ENCODE results near the gene TENM4.

Gene TENM4

GRCh38 chr11:78940500-78941225, 500.2 kb downstream of the TENM4 start:
- Histone ChIP-seq H3K18ac (ENCODE audit: low read length) (peak overlapping the region; percentile 92), H3K9me3 (replicated peaks in 1 of 2; ENCODE audit: control insufficient read depth in 2 of 2, insufficient read depth in 1 of 2, low read depth in 1 of 2, low read length in 2 of 2) (peaks cover 0 to 2% of the 10 kb centered on the region in 2 donors), H2BK15ac (ENCODE audit: low read length) (peak overlapping the region; percentile 3), H2AFZ (ENCODE audit: low read length) (no peak overlapping the region), H3K4me3 (ENCODE audit: low read length in 2 of 2) (no peak overlapping the region), H3K27ac (replicated peaks; ENCODE audit: low read length) (peak overlapping the region; percentile 73), H2BK12ac (ENCODE audit: low read length) (no peak overlapping the region), H4K8ac (ENCODE audit: low read depth, low read length) (no peak overlapping the region), H3K4me2 (ENCODE audit: insufficient read depth, low read length, poor library complexity, severe bottlenecking) (peak overlapping the region; percentile 23), H3K36me3 (replicated peaks in 1 of 2; ENCODE audit: control insufficient read depth in 2 of 2, insufficient read depth in 2 of 2, low read length in 2 of 2) (no peaks in the 10 kb centered on the region), H2BK5ac (ENCODE audit: low read length) (no peak overlapping the region), H3K23ac (ENCODE audit: low read depth, low read length, poor library complexity) (no peak overlapping the region), H2AK5ac (ENCODE audit: low read depth, low read length) (peak overlapping the region; percentile 29), H3K27me3 (ENCODE audit: control insufficient read depth in 3 of 3, insufficient read depth in 3 of 3, low read depth in 1 of 3, low read length in 3 of 3) (no peaks in the 10 kb centered on the region), H3K9ac (ENCODE audit: low read depth, low read length, poor library complexity) (no peak overlapping the region), H3K4me1 (ENCODE audit: control insufficient read depth in 2 of 2, insufficient read depth in 1 of 2, low read depth in 1 of 2, low read length in 2 of 2) (peaks cover 24 to 31% of the 10 kb centered on the region in 2 donors), H3K4ac (ENCODE audit: low read length) (no peak overlapping the region), H3K14ac (ENCODE audit: low read length) (no peak overlapping the region), H2BK120ac (ENCODE audit: low read depth, low read length) (no peak overlapping the region), H3K79me1 (ENCODE audit: low read depth, low read length) (no peaks in the 10 kb centered on the region), H4K91ac (ENCODE audit: low read depth, low read length, poor library complexity) (no peak overlapping the region)
- WGBS, 2 donors (ENCODE audit: extremely low coverage in 2 of 2, insufficient read length in 2 of 2, insufficient replicate concordance in 1 of 2), result no CpG with 5 or more reads among the region's 6 CpGs
- peak; percentile 66 for DNase-seq (ENCODE audit: low spot score)

DNA sequence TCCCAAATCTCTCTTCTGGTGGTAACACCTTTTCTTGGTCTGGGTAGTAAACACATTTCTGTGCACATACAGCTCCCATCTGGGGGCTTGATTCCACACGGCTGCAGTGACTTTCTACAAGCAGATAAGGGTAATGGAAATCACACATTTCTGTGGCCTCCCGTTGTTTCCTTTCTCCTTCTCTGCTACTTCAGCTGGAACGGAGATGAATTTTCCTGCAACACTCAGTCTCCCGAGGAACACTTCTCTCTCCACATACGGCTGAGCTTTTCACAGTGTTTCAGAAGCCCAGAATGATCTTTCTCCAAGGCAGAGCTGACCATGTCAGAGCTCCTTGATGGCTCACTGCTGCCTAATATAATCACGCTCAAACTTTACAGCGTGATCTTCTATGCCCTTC, 501.9 kb downstream of the TENM4 start:
- Histone ChIP-seq H3K4me2 (ENCODE audit: insufficient read depth, low read length, poor library complexity, severe bottlenecking) (no peak overlapping the region), H2BK120ac (ENCODE audit: low read depth, low read length) (no peak overlapping the region), H3K4me1 (ENCODE audit: control insufficient read depth in 2 of 2, insufficient read depth in 1 of 2, low read depth in 1 of 2, low read length in 2 of 2) (peaks cover 24 to 30% of the 10 kb centered on the region in 2 donors), H3K36me3 (replicated peaks in 1 of 2; ENCODE audit: control insufficient read depth in 2 of 2, insufficient read depth in 2 of 2, low read length in 2 of 2) (no peaks in the 10 kb centered on the region), H3K27me3 (ENCODE audit: control insufficient read depth in 3 of 3, insufficient read depth in 3 of 3, low read depth in 1 of 3, low read length in 3 of 3) (no peaks in the 10 kb centered on the region), H4K8ac (ENCODE audit: low read depth, low read length) (no peak overlapping the region), H2BK5ac (ENCODE audit: low read length) (no peak overlapping the region), H2AFZ (ENCODE audit: low read length) (no peak overlapping the region), H2BK15ac (ENCODE audit: low read length) (no peak overlapping the region), H3K4me3 (ENCODE audit: low read length in 2 of 2) (no peak overlapping the region), H3K14ac (ENCODE audit: low read length) (no peak overlapping the region), H3K9ac (ENCODE audit: low read depth, low read length, poor library complexity) (no peak overlapping the region), H2AK5ac (ENCODE audit: low read depth, low read length) (no peak overlapping the region), H3K9me3 (replicated peaks in 1 of 2; ENCODE audit: control insufficient read depth in 2 of 2, insufficient read depth in 1 of 2, low read depth in 1 of 2, low read length in 2 of 2) (no peaks in the 10 kb centered on the region), H3K79me1 (ENCODE audit: low read depth, low read length) (no peaks in the 10 kb centered on the region), H3K27ac (replicated peaks; ENCODE audit: low read length) (no peak overlapping the region), H3K4ac (ENCODE audit: low read length) (no peak overlapping the region), H3K18ac (ENCODE audit: low read length) (peak overlapping the region; percentile 2), H2BK12ac (ENCODE audit: low read length) (no peak overlapping the region), H4K91ac (ENCODE audit: low read depth, low read length, poor library complexity) (no peak overlapping the region), H3K23ac (ENCODE audit: low read depth, low read length, poor library complexity) (no peak overlapping the region)
- WGBS, 2 donors (ENCODE audit: extremely low coverage in 2 of 2, insufficient read length in 2 of 2, insufficient replicate concordance in 1 of 2), result no CpG with 5 or more reads among the region's 7 CpGs
- no peak for DNase-seq (ENCODE audit: low spot score)

- H4K91ac ChIP-seq (ENCODE audit: low read depth, low read length, poor library complexity), result no peak overlapping the region
- no peak overlapping the region for H2AFZ ChIP-seq (ENCODE audit: low read length)
- no peak overlapping the region for H3K9ac ChIP-seq (ENCODE audit: low read depth, low read length, poor library complexity)
- no peak overlapping the region for H2AK5ac ChIP-seq (ENCODE audit: low read depth, low read length)
- H3K36me3 ChIP-seq (replicated peaks in 1 of 2; ENCODE audit: control insufficient read depth in 2 of 2, insufficient read depth in 2 of 2, low read length in 2 of 2), result no peaks in the 10 kb centered on the region
- no peak overlapping the region for H3K4me2 ChIP-seq (ENCODE audit: insufficient read depth, low read length, poor library complexity, severe bottlenecking)
- peaks cover 21 to 25% of the 10 kb centered on the region in 2 donors for H3K4me1 ChIP-seq (ENCODE audit: control insufficient read depth in 2 of 2, insufficient read depth in 1 of 2, low read depth in 1 of 2, low read length in 2 of 2)
- H3K4ac ChIP-seq (ENCODE audit: low read length), result no peak overlapping the region
- no peaks in the 10 kb centered on the region for H3K9me3 ChIP-seq (replicated peaks in 1 of 2; ENCODE audit: control insufficient read depth in 2 of 2, insufficient read depth in 1 of 2, low read depth in 1 of 2, low read length in 2 of 2)
- no peak overlapping the region for H3K18ac ChIP-seq (ENCODE audit: low read length)
- no peaks in the 10 kb centered on the region for H3K79me1 ChIP-seq (ENCODE audit: low read depth, low read length)
- H2BK15ac ChIP-seq (ENCODE audit: low read length), result no peak overlapping the region
- no peak overlapping the region for H2BK12ac ChIP-seq (ENCODE audit: low read length)
- no peak overlapping the region for H2BK5ac ChIP-seq (ENCODE audit: low read length)
- H3K4me3 ChIP-seq (ENCODE audit: low read length in 2 of 2), result no peak overlapping the region
- H4K8ac ChIP-seq (ENCODE audit: low read depth, low read length), result no peak overlapping the region
- no peak overlapping the region for H2BK120ac ChIP-seq (ENCODE audit: low read depth, low read length)
- H3K27ac ChIP-seq (replicated peaks; ENCODE audit: low read length), result no peak overlapping the region
- H3K23ac ChIP-seq (ENCODE audit: low read depth, low read length, poor library complexity), result no peak overlapping the region
- WGBS, 2 donors (ENCODE audit: extremely low coverage in 2 of 2, insufficient read length in 2 of 2, insufficient replicate concordance in 1 of 2), result no CpG with 5 or more reads among the region's 1 CpG
- DNase-seq (ENCODE audit: low spot score), result no peak
- no peak overlapping the region for H3K14ac ChIP-seq (ENCODE audit: low read length)
- peaks cover 0 to 3% (median 0%) of the 10 kb centered on the region in 3 experiments for H3K27me3 ChIP-seq (ENCODE audit: control insufficient read depth in 3 of 3, insufficient read depth in 3 of 3, low read depth in 1 of 3, low read length in 3 of 3)
Measured at GRCh38 chr11:78938036-78938435, 502.8 kb downstream of the TENM4 start.

GRCh38 chr11:78935398-78936068, 505.3 kb downstream of the TENM4 start:
- Histone ChIP-seq H3K23ac (ENCODE audit: low read depth, low read length, poor library complexity) (no peak overlapping the region), H3K9ac (ENCODE audit: low read depth, low read length, poor library complexity) (no peak overlapping the region), H3K27ac (replicated peaks; ENCODE audit: low read length) (no peak overlapping the region), H2BK12ac (ENCODE audit: low read length) (no peak overlapping the region), H3K36me3 (replicated peaks in 1 of 2; ENCODE audit: control insufficient read depth in 2 of 2, insufficient read depth in 2 of 2, low read length in 2 of 2) (no peaks in the 10 kb centered on the region), H3K14ac (ENCODE audit: low read length) (no peak overlapping the region), H2BK120ac (ENCODE audit: low read depth, low read length) (no peak overlapping the region), H3K79me1 (ENCODE audit: low read depth, low read length) (no peaks in the 10 kb centered on the region), H2AFZ (ENCODE audit: low read length) (no peak overlapping the region), H4K91ac (ENCODE audit: low read depth, low read length, poor library complexity) (no peak overlapping the region), H2BK5ac (ENCODE audit: low read length) (no peak overlapping the region), H2BK15ac (ENCODE audit: low read length) (no peak overlapping the region), H3K9me3 (replicated peaks in 1 of 2; ENCODE audit: control insufficient read depth in 2 of 2, insufficient read depth in 1 of 2, low read depth in 1 of 2, low read length in 2 of 2) (peaks cover 0 to 2% of the 10 kb centered on the region in 2 donors), H3K4me1 (ENCODE audit: control insufficient read depth in 2 of 2, insufficient read depth in 1 of 2, low read depth in 1 of 2, low read length in 2 of 2) (peaks cover 8 to 12% of the 10 kb centered on the region in 2 donors), H2AK5ac (ENCODE audit: low read depth, low read length) (no peak overlapping the region), H4K8ac (ENCODE audit: low read depth, low read length) (no peak overlapping the region), H3K27me3 (ENCODE audit: control insufficient read depth in 3 of 3, insufficient read depth in 3 of 3, low read depth in 1 of 3, low read length in 3 of 3) (peaks cover 0 to 19% (median 0%) of the 10 kb centered on the region in 3 experiments), H3K18ac (ENCODE audit: low read length) (no peak overlapping the region), H3K4me2 (ENCODE audit: insufficient read depth, low read length, poor library complexity, severe bottlenecking) (no peak overlapping the region), H3K4ac (ENCODE audit: low read length) (no peak overlapping the region), H3K4me3 (ENCODE audit: low read length in 2 of 2) (no peak overlapping the region)
- DNase-seq (ENCODE audit: low spot score), result no peak
- WGBS, 2 donors (ENCODE audit: extremely low coverage in 2 of 2, insufficient read length in 2 of 2, insufficient replicate concordance in 1 of 2), result no CpG with 5 or more reads among the region's 4 CpGs
